Tibial artery (tissue), 4 donors: ENCODE measurements around the gene BAG1.

ENCODE experiments used
- DNase-seq, 2 donors: peaks; one replicate each; pipeline ENCODE4 v3.0.0-alpha.2; 2019
- H3K27ac ChIP-seq, 2 donors: fragments of 200-600 bp; sonication (generic) in 1 of 2; 1 replicate in 1 of 2; 2 replicates in 1 of 2; pipeline ENCODE4 v1.5.1; 2018 to 2019; ENCODE audit warnings: mild to moderate bottlenecking in 1 of 2
- H3K27me3 ChIP-seq, 2 donors: fragments of 200-600 bp; sonication (generic) in 1 of 2; one replicate each; pipeline versions ENCODE4 v1.5.1 to v1.6.0; 2016 to 2019
- H3K36me3 ChIP-seq, 3 donors: fragments of 200-600 bp; sonication (generic) in 2 of 3; one replicate each; pipeline ENCODE4 v1.5.1; 2016 to 2019; ENCODE audit warnings: mild to moderate bottlenecking in 2 of 3
- H3K4me1 ChIP-seq, 4 donors: fragments of 200-600 bp; sonication (generic) in 2 of 4; 1 replicate in 3 of 4; 2 replicates in 1 of 4; pipeline ENCODE4 v1.5.1; 2016 to 2019
- H3K4me3 ChIP-seq, 2 donors: fragments of 200-600 bp; sonication (generic) in 1 of 2; 1 replicate in 1 of 2; 2 replicates in 1 of 2; pipeline ENCODE4 v1.5.1; 2018 to 2019; ENCODE audit warnings: mild to moderate bottlenecking in 2 of 2
- H3K9me3 ChIP-seq, 3 donors: fragments of 200-600 bp; sonication (generic) in 1 of 3; one replicate each; pipeline ENCODE4 v1.5.1; 2016 to 2019
- CTCF ChIP-seq, 2 experiments: fragments of 200-600 bp in 1 of 2; fragments of 450-650 bp in 1 of 2; IDR thresholded peaks; one replicate each; pipeline ENCODE4 v1.5.1; 2017 to 2019; ENCODE audit warnings: antibody characterized with exemption in 2 of 2, mild to moderate bottlenecking in 1 of 2, moderate library complexity in 1 of 2
- intact Hi-C: fragments of 100-400 bp; cut with DNase I; formaldehyde crosslinking; loops from one replicate; pipeline ENCODE4 v1.15.0; 2023; ENCODE audit warnings: low total_unique reads

The BAG1 gene

DNA sequence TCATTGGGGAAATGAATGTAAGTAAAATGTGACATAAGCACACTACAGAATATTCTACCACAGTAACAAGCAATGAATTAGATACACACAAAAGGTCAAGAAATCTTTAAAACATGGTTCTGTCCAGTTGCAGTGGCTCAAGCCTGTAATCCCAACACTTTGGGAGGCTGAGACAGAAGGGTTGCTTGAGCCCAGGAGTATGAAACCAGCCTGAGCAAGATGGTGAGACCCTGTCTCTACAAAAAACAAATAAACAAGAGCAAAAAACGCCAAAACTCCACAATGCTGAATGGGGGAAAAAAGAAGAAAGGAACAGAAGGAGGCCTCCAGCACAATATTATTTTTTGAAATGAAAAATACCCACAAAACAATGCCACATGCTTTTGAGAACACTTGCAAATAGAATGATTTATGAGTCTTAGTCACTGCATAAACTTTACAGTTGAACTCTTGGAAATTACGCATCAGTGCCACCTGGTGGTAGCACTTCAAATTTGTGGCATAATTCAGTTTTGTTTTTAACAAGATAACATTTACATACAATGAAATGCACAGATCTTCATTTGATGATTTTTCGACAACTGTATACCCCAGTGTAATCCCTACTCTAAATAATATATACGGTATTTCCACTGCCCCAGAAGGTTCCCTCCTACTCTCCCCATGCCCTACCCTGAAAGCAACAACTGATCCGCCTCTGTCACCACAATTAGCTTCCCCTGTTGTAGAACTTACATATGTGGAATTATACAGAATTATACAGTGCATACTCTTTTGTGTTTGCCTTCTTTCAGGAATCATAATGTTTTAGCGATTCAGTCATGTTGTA lies 39.0 kb downstream of the BAG1 start:
- peaks cover 0 to 8% (median 5%) of the 10 kb centered on the region in 4 donors for H3K4me1 ChIP-seq
- peak; percentile 60 to 97 for TF ChIP-seq CTCF (IDR thresholded peaks at IDR 0.05)
- H3K27ac ChIP-seq: peak overlapping the region; percentile 18 to 31
- no peak overlapping the region for H3K4me3 ChIP-seq
- intact Hi-C loops: loop anchor here (2.0 kb wide), 1 partner anchor 143 kb away; no protein-coding TSS in a partner anchor
- no peaks in the 10 kb centered on the region for H3K9me3 ChIP-seq
- no peaks in the 10 kb centered on the region for H3K36me3 ChIP-seq
- no peaks in the 10 kb centered on the region for H3K27me3 ChIP-seq
- DNase-seq: peak; percentile 58 to 66

DNA sequence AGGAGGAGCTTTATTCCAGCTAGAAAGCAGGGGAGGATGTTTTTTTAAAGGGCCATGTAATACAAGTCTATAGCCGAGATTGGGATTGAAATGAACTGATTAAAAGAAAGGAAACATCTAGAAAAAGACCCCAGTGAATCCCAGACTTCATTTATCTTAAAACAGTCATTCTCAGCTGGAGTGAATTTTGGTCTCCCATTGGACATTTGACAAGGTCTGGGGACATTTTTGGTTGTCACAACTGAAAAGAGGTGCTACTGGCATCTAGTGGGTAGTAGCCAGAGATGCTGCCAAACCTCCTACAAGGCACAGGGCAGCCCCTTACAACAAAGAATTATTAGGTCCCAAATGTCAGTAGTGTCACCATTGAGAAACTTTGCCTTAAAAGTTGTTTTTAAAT lies 40.8 kb downstream of the BAG1 start:
- no peaks in the 10 kb centered on the region for H3K27me3 ChIP-seq
- H3K36me3 ChIP-seq: no peaks in the 10 kb centered on the region
- H3K4me1 ChIP-seq: peaks cover 0 to 8% (median 5%) of the 10 kb centered on the region in 4 donors
- no peaks in the 10 kb centered on the region for H3K9me3 ChIP-seq
- intact Hi-C loops: no loop called here
- TF ChIP-seq CTCF (IDR thresholded peaks at IDR 0.05): no peak
- no peak for DNase-seq
- no peak overlapping the region for H3K4me3 ChIP-seq
- no peak overlapping the region for H3K27ac ChIP-seq

DNA sequence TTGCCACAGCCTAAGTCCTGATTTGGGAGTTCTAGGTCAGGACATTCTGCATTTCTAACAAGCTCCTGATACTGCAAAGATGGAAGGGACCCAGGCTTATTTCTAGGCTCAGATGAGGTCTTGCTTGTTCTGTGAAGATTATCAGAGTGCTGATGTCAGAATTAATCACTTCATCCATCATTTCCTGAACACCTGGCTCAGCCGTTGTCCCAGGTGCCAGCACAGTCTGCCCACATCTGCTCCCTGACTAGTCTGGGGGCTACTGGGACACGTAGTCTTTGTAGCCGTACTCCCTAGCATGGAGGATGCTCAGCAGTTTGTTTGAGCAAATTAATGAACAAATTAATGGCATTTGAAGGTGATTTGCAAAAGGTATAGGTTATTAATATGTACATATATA lies 42.5 kb downstream of the BAG1 start:
- intact Hi-C loops: no loop called here
- Histone ChIP-seq H3K27ac (no peak overlapping the region), H3K4me1 (peaks cover 0 to 8% (median 5%) of the 10 kb centered on the region in 4 donors), H3K27me3 (no peaks in the 10 kb centered on the region), H3K36me3 (no peaks in the 10 kb centered on the region), H3K4me3 (no peak overlapping the region), H3K9me3 (no peaks in the 10 kb centered on the region)
- no peak for TF ChIP-seq CTCF (IDR thresholded peaks at IDR 0.05)
- DNase-seq: no peak

DNA sequence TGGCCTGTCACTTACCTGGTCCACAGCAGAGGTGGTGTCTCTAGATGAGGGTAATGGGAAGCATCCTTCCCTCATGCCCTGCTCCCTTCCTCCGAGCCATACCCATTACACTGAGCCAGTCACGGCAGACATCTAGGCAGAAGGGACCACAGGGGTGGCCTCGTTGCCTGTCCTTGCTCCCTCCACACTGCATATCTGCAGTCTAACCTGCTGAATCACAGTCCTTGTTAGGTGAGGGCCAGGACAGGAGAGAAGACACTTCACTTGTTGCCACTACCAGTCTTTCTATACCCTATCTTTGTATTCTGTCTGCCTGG lies 43.0 kb downstream of the BAG1 start:
- intact Hi-C loops: no loop called here
- Histone ChIP-seq H3K4me3 (no peak overlapping the region), H3K27me3 (no peaks in the 10 kb centered on the region), H3K9me3 (no peaks in the 10 kb centered on the region), H3K36me3 (no peaks in the 10 kb centered on the region), H3K27ac (no peak overlapping the region), H3K4me1 (peaks cover 0 to 8% (median 5%) of the 10 kb centered on the region in 4 donors)
- TF ChIP-seq CTCF (IDR thresholded peaks at IDR 0.05): no peak
- DNase-seq: no peak

DNA sequence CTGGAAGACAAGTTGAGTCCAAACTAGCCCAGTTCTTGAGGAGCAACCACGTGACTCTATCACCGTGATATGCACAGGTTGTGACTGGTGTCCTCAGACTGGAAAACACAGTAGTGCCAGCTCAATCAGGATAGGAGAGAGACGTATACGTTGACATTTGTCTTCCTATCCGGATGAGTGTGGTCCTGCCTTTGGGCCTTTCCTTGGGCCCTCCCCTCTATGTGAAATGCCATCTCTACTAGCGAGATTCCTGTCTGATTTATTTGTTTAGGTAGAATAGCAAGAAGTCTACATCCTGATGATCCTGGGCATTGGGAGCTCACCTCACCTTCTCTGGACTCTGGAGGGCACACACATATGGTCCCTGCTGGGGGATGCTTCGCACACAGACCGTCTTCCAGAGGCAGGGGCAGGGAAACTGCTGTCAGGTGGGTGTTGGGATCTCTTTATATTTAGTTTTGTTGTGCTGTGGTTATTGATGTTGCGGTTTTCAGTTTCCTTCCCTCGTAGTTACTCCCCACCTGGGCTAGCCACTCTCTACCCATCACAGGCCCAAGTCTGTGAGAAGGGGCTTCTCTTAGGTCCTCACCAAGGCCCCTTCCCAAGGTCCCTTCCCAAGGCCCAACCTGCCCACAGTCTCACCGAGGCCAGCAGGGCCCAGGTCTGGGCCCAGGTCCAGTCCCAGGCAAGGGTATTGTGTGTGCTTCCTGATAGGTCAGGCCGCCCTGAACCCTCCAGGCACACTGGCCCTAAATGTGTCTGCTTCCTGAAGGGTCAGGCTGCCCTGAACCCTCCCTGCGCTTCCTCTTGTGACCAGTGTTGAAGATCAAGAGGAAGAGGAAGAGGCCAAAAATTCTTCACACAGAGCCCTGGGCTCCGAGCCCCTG lies 43.6 kb downstream of the BAG1 start:
- intact Hi-C loops: no loop called here
- Histone ChIP-seq H3K9me3 (no peaks in the 10 kb centered on the region), H3K27me3 (no peaks in the 10 kb centered on the region), H3K4me1 (peaks cover 0 to 8% (median 5%) of the 10 kb centered on the region in 4 donors), H3K36me3 (no peaks in the 10 kb centered on the region), H3K27ac (no peak overlapping the region), H3K4me3 (no peak overlapping the region)
- no peak for TF ChIP-seq CTCF (IDR thresholded peaks at IDR 0.05)
- DNase-seq: no peak
